GM12878 (cell line): ENCODE measurements around the gene GRB10. TPM values are rescaled to one million over a fixed set of nuclear protein-coding genes. Genes with fewer than 3 reads are reported as not detected.

Experiments used
- ATAC-seq: fragments of 200-7000 bp; cut with Tn5 transposase; 3 replicates; pipeline ENCODE4 v1.9.1; 2020; ENCODE audit warnings: mild to moderate bottlenecking, moderate library complexity
- BruUV-seq: library from RNA; stranded (reverse); fragments of 400-500 nt; replicated peaks from 2 replicates; lab custom pipeline; 2021; lab: Mats Ljungman, UMichigan
- CTCF ChIA-PET: fragments of 300-600 bp; sonication (Branson Sonifier 250); formaldehyde crosslinking; extraction: SDS; loops from one replicate; lab custom pipeline; 2021; ENCODE audit warnings: inconsistent platforms; lab: Yijun Ruan, JAX
- POLR2A ChIA-PET: fragments of 350-600 bp; formaldehyde crosslinking; extraction: SDS; loops from one replicate; lab custom pipeline; 2021; ENCODE audit warnings: inconsistent platforms; lab: Charles Lee
- RAD21 ChIA-PET: fragments of 300-600 bp; sonication (Branson Sonifier 250); formaldehyde crosslinking; loops from one replicate; lab custom pipeline; 2023; ENCODE audit warnings: antibody characterized with exemption; ENCODE audit not compliant: unreplicated experiment; lab: Charles Lee
- SMC1A ChIA-PET: fragments of 300-600 bp; sonication (Branson Sonifier 250); formaldehyde crosslinking; loops from one replicate; lab custom pipeline; 2023; ENCODE audit not compliant: unreplicated experiment, uncharacterized antibody; lab: Charles Lee
- DNase-seq: peaks from one replicate; pipeline ENCODE4 v3.0.0-alpha.2; 2011; ENCODE audit warnings: low read depth, low spot score
- FAIRE-seq: peaks from 3 replicates; lab custom pipeline; 2011; peaks lifted over from hg19 to GRCh38; lab: Jason Lieb, UNC
- H2AFZ ChIP-seq: 2 replicates; pipeline ENCODE4 v1.6.0; 2011; ENCODE audit warnings: low read depth, low read length, control low read depth; ENCODE audit not compliant: control insufficient read depth
- H3K27ac ChIP-seq: 2 replicates; pipeline ENCODE4 v1.5.1; 2011; ENCODE audit warnings: control low read depth; ENCODE audit not compliant: control insufficient read depth, insufficient read depth
- H3K27me3 ChIP-seq, 2 experiments: replicated peaks in 1 of 2; 2 replicates each; pipeline versions ENCODE4 v1.6.0 to v1.6.1; 2011; ENCODE audit warnings: low read length in 1 of 2; ENCODE audit not compliant: control insufficient read depth in 2 of 2, insufficient read depth in 2 of 2
- H3K36me3 ChIP-seq, 2 experiments: 2 replicates each; pipeline ENCODE4 v1.5.1; 2011; ENCODE audit warnings: low read length in 1 of 2; ENCODE audit not compliant: control insufficient read depth in 2 of 2, insufficient read depth in 2 of 2
- H3K4me1 ChIP-seq: 2 replicates; pipeline ENCODE4 v1.6.1; 2011; ENCODE audit warnings: mild to moderate bottlenecking, low read length, moderate library complexity, mixed read lengths; ENCODE audit not compliant: control insufficient read depth, insufficient read depth
- H3K4me2 ChIP-seq: 2 replicates; pipeline ENCODE4 v1.6.0; 2011; ENCODE audit warnings: control low read depth; ENCODE audit not compliant: control insufficient read depth, insufficient read depth
- H3K4me3 ChIP-seq: fragments of 200-600 bp; sonication (generic); 2 replicates; pipeline ENCODE4 v1.5.1; 2016
- H3K79me2 ChIP-seq: 2 replicates; pipeline ENCODE4 v1.6.0; 2011; ENCODE audit warnings: low read length; ENCODE audit not compliant: control insufficient read depth, insufficient read depth
- H3K9ac ChIP-seq: 2 replicates; pipeline ENCODE4 v1.8.0; 2011; ENCODE audit warnings: low read length, control low read depth, mixed read lengths; ENCODE audit not compliant: control insufficient read depth, insufficient read depth
- H3K9me3 ChIP-seq: replicated peaks from 3 replicates; pipeline ENCODE4 v1.5.1; 2011; ENCODE audit warnings: mild to moderate bottlenecking, low read length; ENCODE audit not compliant: control insufficient read depth, insufficient read depth
- H4K20me1 ChIP-seq: 2 replicates; pipeline ENCODE4 v1.6.0; 2011; ENCODE audit not compliant: control insufficient read depth, insufficient read depth
- BCL11A ChIP-seq: IDR thresholded peaks from 2 replicates; pipeline ENCODE4 v1.6.1; 2011; ENCODE audit warnings: low read depth, low read length
- CHD2 ChIP-seq: IDR thresholded peaks from 2 replicates; pipeline ENCODE4 v1.6.1; 2011; ENCODE audit warnings: low read depth, low read length, improper control_type of control experiment, borderline replicate concordance
- EED ChIP-seq: sonication (generic); IDR thresholded peaks from 2 replicates; pipeline ENCODE4 v1.6.1; 2016; ENCODE audit warnings: antibody characterized with exemption, low read depth
- ESRRA ChIP-seq: IDR thresholded peaks from 2 replicates; pipeline ENCODE4 v1.6.1; 2012; ENCODE audit warnings: mild to moderate bottlenecking, low read length, improper control_type of control experiment
- FOXK2 ChIP-seq: fragments of 450-650 bp; IDR thresholded peaks from 2 replicates; pipeline ENCODE4 v1.6.1; 2017; ENCODE audit warnings: mild to moderate bottlenecking, moderate library complexity
- POLR2A ChIP-seq: IDR thresholded peaks from 2 replicates; pipeline ENCODE4 v1.6.1; 2011; ENCODE audit warnings: low read depth, mild to moderate bottlenecking, low read length
- POLR2AphosphoS2 ChIP-seq: IDR thresholded peaks from 2 replicates; pipeline ENCODE4 v1.6.1; 2011; ENCODE audit warnings: low read depth, mild to moderate bottlenecking, low read length, improper control_type of control experiment, moderate library complexity
- RAD21 ChIP-seq: IDR thresholded peaks from 2 replicates; pipeline ENCODE4 v1.6.1; 2011; ENCODE audit warnings: mild to moderate bottlenecking, low read depth, low read length, moderate library complexity; ENCODE audit not compliant: insufficient read depth
- RUNX3 ChIP-seq: IDR thresholded peaks from 2 replicates; pipeline ENCODE4 v1.6.1; 2012; ENCODE audit warnings: low read length, inconsistent platforms
- WGBS: methylation state at CpG from one replicate; pipeline ENCODE4 v1.1.6; 2016; ENCODE audit warnings: low lambda C conversion rate; ENCODE audit not compliant: insufficient replicate concordance, insufficient coverage; ENCODE audit errors: missing lambda C conversion rate; 5-methylcytosine and 5-hydroxymethylcytosine counted together
- in situ Hi-C: fragments of 300-500 bp; cut with MboI; formaldehyde crosslinking; loops from 9 replicates; pipeline ENCODE4 v1.14.3; 2018; ENCODE audit warnings: mixed read lengths
- intact Hi-C: fragments of 100-400 bp; cut with micrococcal nuclease; formaldehyde crosslinking; loops from one replicate; pipeline ENCODE4 v1.14.2; 2022; ENCODE audit not compliant: unreplicated experiment
- polyA plus RNA-seq, 11 experiments: library from polyadenylated mRNA; depleted of rRNA in 4 of 11; unstranded in 6 of 11; stranded (reverse) in 5 of 11; fragments of >200 nt; fragmentation: Nextera tagmentation in 4 of 11; fragmentation: Illumina TruSeq in 1 of 11; extraction: Ambion mirVana in 4 of 11; extraction: Trizol in 1 of 11; gene quantifications; 1 replicate in 1 of 11; 2 replicates in 10 of 11; pipeline versions ENCODE4 v1.2.1 to v1.2.3, GENCODE V29; 2011 to 2016; ENCODE audit warnings: inconsistent platforms in 2 of 11, missing spikeins in 2 of 11, low read depth in 1 of 11
- total RNA-seq, 4 experiments: library from RNA; depleted of rRNA in 3 of 4; stranded (reverse); fragments of >200 nt in 3 of 4; fragmentation: Illumina TruSeq in 1 of 4; extraction: Trizol in 1 of 4; gene quantifications; 2 replicates each; pipeline versions ENCODE4 v1.2.1 to v1.2.3, GENCODE V29; 2013 to 2021
- TF ChIP-seq, protein P1 (sequence below): fragments of 450-650 bp; conservative IDR thresholded peaks from 2 replicates; pipeline ENCODE4 v1.6.1; 2017; ENCODE audit warnings: mild to moderate bottlenecking, moderate library complexity

The GRB10 gene
- total and polyA plus RNA-seq, 10 of the 15 experiments (the other 5 are each of a cell fraction or from before 2014, with no cell fraction given) = 0.04 to 0.33 TPM; not detected in 8

GRCh38 chr7:50822110-50822509 lies 39.4 kb upstream of the GRB10 start:
- H3K9ac ChIP-seq = no peak overlapping the region

DNA sequence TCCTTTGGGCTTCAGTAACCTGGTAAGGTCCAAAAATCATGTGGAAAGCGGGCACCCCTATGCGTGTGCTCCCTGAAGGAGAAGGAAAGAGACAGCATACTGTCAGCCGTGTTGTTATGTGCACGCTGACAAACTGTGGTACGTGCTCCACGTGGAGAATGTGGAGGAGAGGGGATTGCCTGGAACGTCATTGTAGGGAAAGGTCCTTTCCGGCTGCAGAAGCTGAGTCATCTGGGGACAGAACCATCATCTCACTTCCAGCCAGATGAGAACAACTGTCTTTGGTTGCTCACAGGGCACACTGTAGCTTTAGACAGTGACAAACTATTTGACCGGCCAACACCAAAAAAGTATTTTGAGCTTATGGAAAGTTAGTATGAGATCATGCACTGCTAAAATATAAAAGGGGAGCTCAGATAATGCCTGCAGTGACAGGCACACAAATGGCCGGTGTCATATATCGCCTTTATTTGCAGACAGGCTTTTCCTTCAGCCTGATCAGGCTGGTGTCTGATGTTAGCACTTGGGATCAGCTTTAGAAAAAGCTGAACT lies 38.8 kb upstream of the GRB10 start:
- H3K4me3 ChIP-seq = no peak overlapping the region
- TF ChIP-seq POLR2AphosphoS2 (no peak), POLR2A (no peak), RAD21 (no peak), FOXK2 (no peak), EED (no peak), ESRRA (no peak)
- TF ChIP-seq, protein P1, sequence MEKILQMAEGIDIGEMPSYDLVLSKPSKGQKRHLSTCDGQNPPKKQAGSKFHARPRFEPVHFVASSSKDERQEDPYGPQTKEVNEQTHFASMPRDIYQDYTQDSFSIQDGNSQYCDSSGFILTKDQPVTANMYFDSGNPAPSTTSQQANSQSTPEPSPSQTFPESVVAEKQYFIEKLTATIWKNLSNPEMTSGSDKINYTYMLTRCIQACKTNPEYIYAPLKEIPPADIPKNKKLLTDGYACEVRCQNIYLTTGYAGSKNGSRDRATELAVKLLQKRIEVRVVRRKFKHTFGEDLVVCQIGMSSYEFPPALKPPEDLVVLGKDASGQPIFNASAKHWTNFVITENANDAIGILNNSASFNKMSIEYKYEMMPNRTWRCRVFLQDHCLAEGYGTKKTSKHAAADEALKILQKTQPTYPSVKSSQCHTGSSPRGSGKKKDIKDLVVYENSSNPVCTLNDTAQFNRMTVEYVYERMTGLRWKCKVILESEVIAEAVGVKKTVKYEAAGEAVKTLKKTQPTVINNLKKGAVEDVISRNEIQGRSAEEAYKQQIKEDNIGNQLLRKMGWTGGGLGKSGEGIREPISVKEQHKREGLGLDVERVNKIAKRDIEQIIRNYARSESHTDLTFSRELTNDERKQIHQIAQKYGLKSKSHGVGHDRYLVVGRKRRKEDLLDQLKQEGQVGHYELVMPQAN = no peak
- no peaks in the 10 kb centered on the region for H3K9me3 ChIP-seq
- POLR2A ChIA-PET = no interaction called here
- SMC1A ChIA-PET = interaction anchor here (0.6 kb wide), 1 partner anchor 113 kb away, joined by 3 read pairs; no protein-coding TSS in a partner anchor
- H3K36me3 ChIP-seq = no peaks in the 10 kb centered on the region
- H4K20me1 ChIP-seq = no peaks in the 10 kb centered on the region
- no peaks in the 10 kb centered on the region for H3K27me3 ChIP-seq
- no peak for DNase-seq
- WGBS = 53% methylated on average over 11 of the region's 11 CpGs
- no TSS peak for BruUV-seq
- H3K79me2 ChIP-seq = no peaks in the 10 kb centered on the region
- H3K4me2 ChIP-seq = no peak overlapping the region
- intact Hi-C loops = no loop called here
- H3K27ac ChIP-seq = no peak overlapping the region
- no peak for ATAC-seq
- H2AFZ ChIP-seq = no peak overlapping the region
- RAD21 ChIA-PET = no interaction called here
- in situ Hi-C loops = no loop called here
- H3K9ac ChIP-seq = no peak overlapping the region
- no peaks in the 10 kb centered on the region for H3K4me1 ChIP-seq
- CTCF ChIA-PET = interaction anchor here (0.5 to 0.6 kb wide), 2 partner anchors 47 to 616 kb away, joined by 3 read pairs; no protein-coding TSS in a partner anchor
- FAIRE-seq = no peak

More at GRCh38 chr7:50822110-50822509, 39.4 kb upstream of the GRB10 start:
- no peaks in the 10 kb centered on the region for H4K20me1 ChIP-seq
- H3K27me3 ChIP-seq = no peaks in the 10 kb centered on the region
- RAD21 ChIA-PET = no interaction called here
- H3K4me1 ChIP-seq = no peaks in the 10 kb centered on the region
- intact Hi-C loops (no loop called here), in situ Hi-C loops (no loop called here)
- H3K4me2 ChIP-seq = no peak overlapping the region
- TF ChIP-seq CHD2 (no peak), BCL11A (no peak), RUNX3 (no peak), FOXK2 (no peak)
- TF ChIP-seq, protein P1 = no peak
- SMC1A ChIA-PET = no interaction called here
- no peak for FAIRE-seq
- no peak overlapping the region for H2AFZ ChIP-seq
- no peak overlapping the region for H3K27ac ChIP-seq
- no peak overlapping the region for H3K4me3 ChIP-seq
- WGBS = 10% methylated on average over 5 of the region's 5 CpGs
- BruUV-seq = no TSS peak
- no peak for DNase-seq
- no peak for ATAC-seq
- no peaks in the 10 kb centered on the region for H3K36me3 ChIP-seq
- H3K9me3 ChIP-seq = no peaks in the 10 kb centered on the region
- CTCF ChIA-PET = interaction anchor here (0.6 kb wide), 1 partner anchor 616 kb away, joined by 3 read pairs; no protein-coding TSS in a partner anchor
- POLR2A ChIA-PET = no interaction called here
- H3K79me2 ChIP-seq = no peaks in the 10 kb centered on the region
